ENCODE measurements around the gene FRYL.

Gene FRYL

DNA sequence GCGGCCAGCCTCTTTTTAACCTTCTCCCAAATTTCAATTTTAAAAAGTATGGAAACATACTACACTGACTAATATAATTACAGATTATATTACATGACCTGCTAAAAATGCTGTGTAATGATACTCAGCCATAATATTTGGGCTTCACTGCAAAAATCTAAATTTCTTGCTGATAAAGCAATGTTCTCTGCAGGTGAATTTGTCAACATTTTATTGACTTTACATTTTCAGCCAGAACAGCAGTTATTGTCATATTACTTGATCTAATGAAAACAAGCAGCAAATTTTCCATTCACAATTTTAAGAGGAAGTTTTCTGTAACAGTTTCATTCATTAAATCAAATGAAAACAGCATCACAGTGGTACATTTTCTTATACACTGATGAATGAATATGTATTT is 91.1 kb downstream of the FRYL start:
- Histone ChIP-seq H3K9ac (ENCODE audit: low read length) (no peak overlapping the region), H2AFZ (ENCODE audit: low read length) (no peak overlapping the region), H3K79me2 (ENCODE audit: insufficient read depth, low read length) (peaks cover 59% of the 10 kb centered on the region), H3K4me2 (ENCODE audit: low read length) (no peak overlapping the region), H3K27me3 (ENCODE audit: insufficient read depth, low read length) (no peaks in the 10 kb centered on the region), H3F3A (ENCODE audit: insufficient read depth, low read length) (no peaks in the 10 kb centered on the region), H3K9me3 (ENCODE audit: low read length) (no peaks in the 10 kb centered on the region), H3K36me3 (ENCODE audit: insufficient read depth, low read length) (peaks cover 2% of the 10 kb centered on the region; the same call in 1 of the 2 replicates), H4K20me1 (ENCODE audit: insufficient read depth, low read length) (no peaks in the 10 kb centered on the region), H3K4me3 (ENCODE audit: low read depth, low read length, poor library complexity, severe bottlenecking) (no peak overlapping the region), H3K27ac (ENCODE audit: low read depth, low read length, poor library complexity, severe bottlenecking) (no peak overlapping the region), H3K4me1 (ENCODE audit: insufficient read depth, low read length, severe bottlenecking) (peaks cover 23% of the 10 kb centered on the region), H3K9me2 (ENCODE audit: low read depth, low read length) (no peaks in the 10 kb centered on the region)
- TF ChIP-seq EZH2 (IDR thresholded peaks at IDR 0.05; ENCODE audit: borderline replicate concordance, low read length) (no peak), CTCF (IDR thresholded peaks at IDR 0.05; ENCODE audit: low read length) (no peak)

GRCh38 chr4:48687313-48688051 is 92.6 kb downstream of the FRYL start:
- Histone ChIP-seq H3K9me2 (ENCODE audit: low read depth, low read length) (no peaks in the 10 kb centered on the region), H3F3A (ENCODE audit: insufficient read depth, low read length) (no peaks in the 10 kb centered on the region), H3K79me2 (ENCODE audit: insufficient read depth, low read length) (peaks cover 47% of the 10 kb centered on the region)

GRCh38 chr4:48686369-48686768 is 93.7 kb downstream of the FRYL start:
- Histone ChIP-seq H3K4me2 (ENCODE audit: low read length) (no peak overlapping the region), H3K9me3 (ENCODE audit: low read length) (no peaks in the 10 kb centered on the region), H3K79me2 (ENCODE audit: insufficient read depth, low read length) (peaks cover 46% of the 10 kb centered on the region), H3K4me3 (ENCODE audit: low read depth, low read length, poor library complexity, severe bottlenecking) (no peak overlapping the region), H4K20me1 (ENCODE audit: insufficient read depth, low read length) (no peaks in the 10 kb centered on the region), H3F3A (ENCODE audit: insufficient read depth, low read length) (no peaks in the 10 kb centered on the region), H3K27ac (ENCODE audit: low read depth, low read length, poor library complexity, severe bottlenecking) (no peak overlapping the region), H3K9me2 (ENCODE audit: low read depth, low read length) (no peaks in the 10 kb centered on the region), H3K27me3 (ENCODE audit: insufficient read depth, low read length) (no peaks in the 10 kb centered on the region), H3K36me3 (ENCODE audit: insufficient read depth, low read length) (peaks cover 8% of the 10 kb centered on the region; the same call in 1 of the 2 replicates), H3K9ac (ENCODE audit: low read length) (no peak overlapping the region), H2AFZ (ENCODE audit: low read length) (no peak overlapping the region), H3K4me1 (ENCODE audit: insufficient read depth, low read length, severe bottlenecking) (peaks cover 31% of the 10 kb centered on the region)
- no peak for TF ChIP-seq CTCF (IDR thresholded peaks at IDR 0.05; ENCODE audit: low read length)
- TF ChIP-seq EZH2 (IDR thresholded peaks at IDR 0.05; ENCODE audit: borderline replicate concordance, low read length) = no peak

More at GRCh38 chr4:48687313-48688051, 92.6 kb downstream of the FRYL start:
- Histone ChIP-seq H3K27ac (ENCODE audit: low read depth, low read length, poor library complexity, severe bottlenecking) (no peak overlapping the region), H3K27me3 (ENCODE audit: insufficient read depth, low read length) (no peaks in the 10 kb centered on the region), H3K36me3 (ENCODE audit: insufficient read depth, low read length) (peaks cover 8% of the 10 kb centered on the region; the same call in 1 of the 2 replicates), H3K9ac (ENCODE audit: low read length) (no peak overlapping the region), H3K4me3 (ENCODE audit: low read depth, low read length, poor library complexity, severe bottlenecking) (no peak overlapping the region), H3K4me2 (ENCODE audit: low read length) (no peak overlapping the region), H4K20me1 (ENCODE audit: insufficient read depth, low read length) (no peaks in the 10 kb centered on the region), H2AFZ (ENCODE audit: low read length) (no peak overlapping the region), H3K4me1 (ENCODE audit: insufficient read depth, low read length, severe bottlenecking) (peaks cover 23% of the 10 kb centered on the region), H3K9me3 (ENCODE audit: low read length) (no peaks in the 10 kb centered on the region)
- TF ChIP-seq CTCF (IDR thresholded peaks at IDR 0.05; ENCODE audit: low read length) (no peak), EZH2 (IDR thresholded peaks at IDR 0.05; ENCODE audit: borderline replicate concordance, low read length) (no peak)

Measured in OCI-LY1 (cell line).